OCI-LY1 (cell line): ENCODE measurements around the gene TMEM9B.

ENCODE experiments used
- EZH2 ChIP-seq: fragments of 200-600 bp; sonication (generic), shearing (Covaris generic); IDR thresholded peaks from 2 replicates; pipeline ENCODE4 v1.8.0; 2017; ENCODE audit warnings: borderline replicate concordance, mixed run types, mild to moderate bottlenecking, antibody characterized with exemption, low read length, moderate library complexity, mixed read lengths
- TF ChIP-seq, protein P1 (sequence below): fragments of 200-600 bp; sonication (generic), shearing (Covaris generic); IDR thresholded peaks from 2 replicates; pipeline ENCODE4 v1.5.1; 2017; ENCODE audit warnings: mild to moderate bottlenecking, antibody characterized with exemption, low read length, moderate library complexity, mixed read lengths

DNA sequence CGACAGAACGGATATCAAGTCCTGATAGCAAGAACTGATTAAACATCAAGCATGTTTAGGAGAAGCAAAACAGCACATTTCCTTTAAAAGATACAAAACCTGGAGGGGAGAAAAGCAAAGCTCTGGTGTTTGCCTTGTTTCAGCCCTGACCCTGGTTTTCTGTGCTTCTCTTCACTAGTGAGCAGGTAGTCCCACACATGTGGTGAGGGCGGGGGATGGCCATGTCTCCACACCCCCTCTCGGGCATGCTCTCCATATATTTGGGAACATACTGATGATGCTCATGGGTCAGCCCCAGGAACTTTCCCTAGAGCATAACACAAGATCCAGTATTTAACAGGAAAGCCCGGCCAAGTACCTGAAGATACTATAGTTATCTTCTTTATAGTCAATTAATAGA is 41.6 kb downstream of the TMEM9B start:
- TF ChIP-seq EZH2, result no peak
- TF ChIP-seq, protein P1, sequence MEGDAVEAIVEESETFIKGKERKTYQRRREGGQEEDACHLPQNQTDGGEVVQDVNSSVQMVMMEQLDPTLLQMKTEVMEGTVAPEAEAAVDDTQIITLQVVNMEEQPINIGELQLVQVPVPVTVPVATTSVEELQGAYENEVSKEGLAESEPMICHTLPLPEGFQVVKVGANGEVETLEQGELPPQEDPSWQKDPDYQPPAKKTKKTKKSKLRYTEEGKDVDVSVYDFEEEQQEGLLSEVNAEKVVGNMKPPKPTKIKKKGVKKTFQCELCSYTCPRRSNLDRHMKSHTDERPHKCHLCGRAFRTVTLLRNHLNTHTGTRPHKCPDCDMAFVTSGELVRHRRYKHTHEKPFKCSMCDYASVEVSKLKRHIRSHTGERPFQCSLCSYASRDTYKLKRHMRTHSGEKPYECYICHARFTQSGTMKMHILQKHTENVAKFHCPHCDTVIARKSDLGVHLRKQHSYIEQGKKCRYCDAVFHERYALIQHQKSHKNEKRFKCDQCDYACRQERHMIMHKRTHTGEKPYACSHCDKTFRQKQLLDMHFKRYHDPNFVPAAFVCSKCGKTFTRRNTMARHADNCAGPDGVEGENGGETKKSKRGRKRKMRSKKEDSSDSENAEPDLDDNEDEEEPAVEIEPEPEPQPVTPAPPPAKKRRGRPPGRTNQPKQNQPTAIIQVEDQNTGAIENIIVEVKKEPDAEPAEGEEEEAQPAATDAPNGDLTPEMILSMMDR, result no peak
